IPS DF 19.7 (cell line): ENCODE data around the gene HAPSTR1.
A peak's percentile ranks its signal among the peaks of the same experiment; 100 is the strongest.

Source experiments
- DNase-seq: peaks from one replicate; pipeline ENCODE4 v3.0.0-alpha.2; 2013; ENCODE audit warnings: low read depth, low spot score

The HAPSTR1 gene

GRCh38 chr16:9123401-9123800, 32.0 kb downstream of the HAPSTR1 start:
- no peak for DNase-seq

- no peak for DNase-seq
These were observed 32.4 kb downstream of the HAPSTR1 start for GRCh38 chr16:9123871-9124270.

- DNase-seq = no peak
These were observed 33.0 kb downstream of the HAPSTR1 start for GRCh38 chr16:9124444-9124843.

GRCh38 chr16:9124908-9125584, 33.6 kb downstream of the HAPSTR1 start:
- DNase-seq = no peak

GRCh38 chr16:9125658-9126505, 34.4 kb downstream of the HAPSTR1 start:
- no peak for DNase-seq

GRCh38 chr16:9126609-9127008, 35.2 kb downstream of the HAPSTR1 start:
- no peak for DNase-seq

- DNase-seq = no peak
These were observed 37.2 kb downstream of the HAPSTR1 start for GRCh38 chr16:9128346-9129342.

GRCh38 chr16:9134306-9134705, 42.9 kb downstream of the HAPSTR1 start:
- no peak for DNase-seq

- DNase-seq = peak; percentile 45
These were observed 43.3 kb downstream of the HAPSTR1 start for GRCh38 chr16:9134739-9135138.

- no peak for DNase-seq
These were observed 44.4 kb downstream of the HAPSTR1 start for GRCh38 chr16:9135797-9136196.

- DNase-seq = no peak
These were observed 45.2 kb downstream of the HAPSTR1 start for GRCh38 chr16:9136596-9136995.

GRCh38 chr16:9138021-9138680, 46.7 kb downstream of the HAPSTR1 start:
- no peak for DNase-seq

GRCh38 chr16:9138731-9139501, 47.5 kb downstream of the HAPSTR1 start:
- no peak for DNase-seq

GRCh38 chr16:9139965-9140364, 48.5 kb downstream of the HAPSTR1 start:
- peak; percentile 86 for DNase-seq
